Endothelial cell (in vitro differentiated cells): ENCODE measurements around the gene GPRC5D. TPM values are rescaled to one million over a fixed set of nuclear protein-coding genes. Genes with fewer than 3 reads are reported as not detected.
A peak's percentile ranks its signal among the peaks of the same experiment; 100 is the strongest.

Experiments used
- DNase-seq: peaks from one replicate; pipeline ENCODE4 v3.0.0; 2021; ENCODE audit warnings: low spot score
- H3K27ac Mint-ChIP-seq: one replicate; pipeline ENCODE4 v1.8.0; 2021; ENCODE audit warnings: mixed read lengths, inconsistent platforms; ENCODE audit not compliant: unreplicated experiment
- H3K27me3 Mint-ChIP-seq: one replicate; pipeline ENCODE4 v1.8.0; 2021; ENCODE audit warnings: mild to moderate bottlenecking, moderate library complexity, mixed read lengths, inconsistent platforms; ENCODE audit not compliant: unreplicated experiment
- H3K36me3 Mint-ChIP-seq: one replicate; pipeline ENCODE4 v1.8.0; 2021; ENCODE audit warnings: mild to moderate bottlenecking, low read depth, mixed read lengths, inconsistent platforms; ENCODE audit not compliant: unreplicated experiment
- H3K4me1 Mint-ChIP-seq: one replicate; pipeline ENCODE4 v1.8.0; 2021; ENCODE audit warnings: mild to moderate bottlenecking, mixed read lengths, inconsistent platforms; ENCODE audit not compliant: unreplicated experiment
- H3K4me3 Mint-ChIP-seq: one replicate; pipeline ENCODE4 v1.8.0; 2021; ENCODE audit warnings: mild to moderate bottlenecking, mixed read lengths, inconsistent platforms; ENCODE audit not compliant: unreplicated experiment
- H3K9me3 Mint-ChIP-seq: one replicate; pipeline ENCODE4 v1.8.0; 2021; ENCODE audit warnings: mixed read lengths, inconsistent platforms; ENCODE audit not compliant: unreplicated experiment
- CTCF ChIP-seq: fragments of 200-600 bp; sonication (generic); IDR thresholded peaks from one replicate; pipeline ENCODE4 v1.5.0; 2021; ENCODE audit warnings: antibody characterized with exemption; ENCODE audit not compliant: unreplicated experiment
- total RNA-seq: library from RNA; stranded (reverse); fragmentation: NEBNext Ultra II Directional; extraction: Animal tissue kit (Norgen Biotek cat#: 25700); gene quantifications from one replicate; pipeline ENCODE4 v1.2.1, GENCODE V29; 2021; ENCODE audit not compliant: unreplicated experiment

The GPRC5D gene
- total RNA-seq, 1 donor from 2014 or later = not detected

GRCh38 chr12:12995088-12995487, 43.1 kb upstream of the GPRC5D start:
- peaks cover 15% of the 10 kb centered on the region for H3K36me3 Mint-ChIP-seq
- no peak for TF ChIP-seq CTCF
- peaks cover 4% of the 10 kb centered on the region for H3K27me3 Mint-ChIP-seq
- H3K9me3 Mint-ChIP-seq = no peaks in the 10 kb centered on the region
- H3K4me1 Mint-ChIP-seq = peaks cover 48% of the 10 kb centered on the region
- H3K4me3 Mint-ChIP-seq = no peak overlapping the region
- H3K27ac Mint-ChIP-seq = no peak overlapping the region
- no peak for DNase-seq

- H3K4me3 Mint-ChIP-seq = no peak overlapping the region
- H3K4me1 Mint-ChIP-seq = peaks cover 39% of the 10 kb centered on the region
- H3K36me3 Mint-ChIP-seq = peaks cover 18% of the 10 kb centered on the region
- no peaks in the 10 kb centered on the region for H3K27me3 Mint-ChIP-seq
- no peaks in the 10 kb centered on the region for H3K9me3 Mint-ChIP-seq
- no peak for TF ChIP-seq CTCF
- H3K27ac Mint-ChIP-seq = no peak overlapping the region
- no peak for DNase-seq
Measured at GRCh38 chr12:12993367-12993766, 41.4 kb upstream of the GPRC5D start.

GRCh38 chr12:12992418-12993130, 40.6 kb upstream of the GPRC5D start:
- DNase-seq = no peak
- peaks cover 32% of the 10 kb centered on the region for H3K4me1 Mint-ChIP-seq
- TF ChIP-seq CTCF = no peak
- no peaks in the 10 kb centered on the region for H3K27me3 Mint-ChIP-seq
- no peak overlapping the region for H3K4me3 Mint-ChIP-seq
- no peaks in the 10 kb centered on the region for H3K9me3 Mint-ChIP-seq
- H3K36me3 Mint-ChIP-seq = peaks cover 18% of the 10 kb centered on the region
- no peak overlapping the region for H3K27ac Mint-ChIP-seq

GRCh38 chr12:12990700-12991468, 38.9 kb upstream of the GPRC5D start:
- DNase-seq = no peak
- no peak for TF ChIP-seq CTCF
- Mint-ChIP-seq H3K9me3 (no peaks in the 10 kb centered on the region), H3K4me1 (peaks cover 25% of the 10 kb centered on the region), H3K27me3 (no peaks in the 10 kb centered on the region), H3K4me3 (peak overlapping the region; percentile 10), H3K27ac (peak overlapping the region; percentile 14), H3K36me3 (peaks cover 23% of the 10 kb centered on the region)

- H3K9me3 Mint-ChIP-seq = no peaks in the 10 kb centered on the region
- H3K4me1 Mint-ChIP-seq = peaks cover 13% of the 10 kb centered on the region
- no peak for DNase-seq
- peaks cover 12% of the 10 kb centered on the region for H3K36me3 Mint-ChIP-seq
- TF ChIP-seq CTCF = no peak
- H3K27me3 Mint-ChIP-seq = no peaks in the 10 kb centered on the region
- H3K4me3 Mint-ChIP-seq = no peak overlapping the region
- no peak overlapping the region for H3K27ac Mint-ChIP-seq
Measured at GRCh38 chr12:12987421-12987820, 35.5 kb upstream of the GPRC5D start.
